NB4 (cell line): ENCODE results near the gene MRPL50.

ENCODE experiments used
- CTCF ChIP-seq: IDR thresholded peaks from one replicate; pipeline ENCODE4 v1.5.1; 2012; ENCODE audit warnings: low read depth, low read length
- MYC ChIP-seq: IDR thresholded peaks from 2 replicates; pipeline ENCODE4 v1.6.1; 2011; ENCODE audit warnings: low read depth, low read length
- POLR2A ChIP-seq: IDR thresholded peaks from 2 replicates; pipeline ENCODE4 v1.6.1; 2011; ENCODE audit warnings: mild to moderate bottlenecking; ENCODE audit not compliant: insufficient read length; ENCODE audit errors: extremely low read depth
- TF ChIP-seq, protein P1 (sequence below): IDR thresholded peaks from 2 replicates; pipeline ENCODE4 v1.6.1; 2011; ENCODE audit warnings: low read depth, low read length

- no peak for TF ChIP-seq CTCF
- TF ChIP-seq MYC: no peak
- no peak for TF ChIP-seq POLR2A
- TF ChIP-seq, protein P1, sequence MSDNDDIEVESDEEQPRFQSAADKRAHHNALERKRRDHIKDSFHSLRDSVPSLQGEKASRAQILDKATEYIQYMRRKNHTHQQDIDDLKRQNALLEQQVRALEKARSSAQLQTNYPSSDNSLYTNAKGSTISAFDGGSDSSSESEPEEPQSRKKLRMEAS: no peak
Measured at GRCh38 chr9:101369884-101370531, 28.4 kb downstream of the MRPL50 start.
